Bone marrow (tissue), 2 donors: ENCODE data around the gene TRIM45.

Source experiments
- DNase-seq, 2 donors: peaks; one replicate each; lab custom pipeline; 2025; lab: John Stamatoyannopoulos, UW

TRIM45 gene

GRCh38 chr1:117098287-117098890 lies 23.2 kb downstream of the TRIM45 start:
- no peak for DNase-seq

GRCh38 chr1:117097443-117097842 lies 24.1 kb downstream of the TRIM45 start:
- no peak for DNase-seq

DNA sequence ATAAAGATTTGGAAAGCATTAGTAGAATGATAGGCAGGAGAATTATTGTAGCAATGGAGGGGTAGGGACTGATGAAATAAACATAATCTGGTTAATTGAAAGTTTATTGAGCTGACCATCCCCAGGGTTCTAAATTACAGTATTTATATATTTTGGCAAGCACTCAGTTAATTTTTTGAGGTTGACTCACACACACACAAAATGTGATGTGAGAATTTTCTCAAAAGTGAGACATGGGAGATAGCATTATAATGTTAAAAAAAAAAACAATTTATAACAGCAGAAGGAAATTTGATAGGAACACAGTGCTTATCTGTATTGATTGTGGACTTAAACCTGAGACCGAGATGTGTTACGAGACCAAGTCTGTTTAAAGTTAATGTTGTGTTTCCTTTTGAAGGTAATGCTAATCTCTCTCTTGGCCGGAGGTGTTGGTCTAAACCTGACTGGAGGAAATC lies 24.6 kb downstream of the TRIM45 start:
- DNase-seq, result no peak

DNA sequence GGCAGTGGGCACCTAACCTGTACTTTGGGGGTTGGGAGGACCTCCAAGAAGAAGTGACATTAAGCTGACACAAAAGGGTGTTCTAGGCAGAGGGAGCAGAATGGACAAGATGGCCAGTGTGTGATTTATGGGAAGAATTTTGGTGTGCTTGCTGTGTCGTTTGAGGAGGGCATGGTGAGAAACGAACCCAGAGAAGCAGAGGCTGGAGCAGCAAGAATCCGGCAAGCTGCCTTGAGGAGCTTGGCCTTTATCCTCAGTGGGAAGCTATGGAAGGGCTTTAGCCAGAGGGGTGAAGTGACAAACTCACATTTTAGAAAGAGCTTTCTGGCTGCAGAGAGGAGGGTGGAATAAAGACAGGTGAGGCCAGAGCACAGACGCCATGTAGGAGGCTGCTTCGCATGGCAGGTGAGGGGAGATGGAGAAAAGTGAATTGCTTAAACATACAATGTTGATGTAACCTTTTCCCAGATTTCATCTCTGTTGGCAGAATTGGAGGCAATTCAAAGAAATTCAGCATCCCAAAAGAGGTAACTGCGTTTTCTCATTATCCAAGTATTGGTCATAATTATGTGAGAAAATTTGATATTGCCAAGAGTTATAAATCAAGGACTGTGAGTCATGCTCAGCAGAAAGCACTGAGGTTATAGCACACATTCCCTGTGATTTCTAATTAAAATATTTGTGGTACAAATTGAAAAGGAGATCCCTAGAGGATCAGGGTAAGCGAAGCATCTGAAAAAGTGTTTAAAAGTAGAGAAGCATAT lies 26.5 kb downstream of the TRIM45 start:
- DNase-seq, result no peak

GRCh38 chr1:117093870-117094621 lies 27.5 kb downstream of the TRIM45 start:
- DNase-seq, result peak in 1 of 2 donors; percentile 29

- no peak for DNase-seq
Observed at GRCh38 chr1:117093091-117093534, 28.4 kb downstream of the TRIM45 start.

DNA sequence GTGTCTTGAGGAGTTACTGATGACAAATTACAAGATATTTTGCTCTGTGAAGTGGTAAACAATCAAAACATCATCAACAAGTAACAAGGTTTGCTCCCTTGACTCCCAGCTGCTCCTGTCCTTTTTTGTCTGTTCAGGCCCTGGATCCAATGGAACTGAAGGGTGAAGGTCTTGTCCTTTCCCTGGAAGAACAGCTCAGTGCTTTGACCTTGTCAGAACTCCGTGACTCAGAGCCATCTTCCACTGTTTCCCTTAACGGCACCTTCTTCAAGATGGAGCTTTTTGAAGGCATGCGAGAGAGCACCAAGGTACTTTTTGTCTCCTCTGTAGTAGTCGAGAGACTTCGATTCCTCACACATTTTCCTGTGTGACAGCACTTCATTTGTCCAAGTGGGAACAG lies 29.0 kb downstream of the TRIM45 start:
- DNase-seq, result no peak

DNA sequence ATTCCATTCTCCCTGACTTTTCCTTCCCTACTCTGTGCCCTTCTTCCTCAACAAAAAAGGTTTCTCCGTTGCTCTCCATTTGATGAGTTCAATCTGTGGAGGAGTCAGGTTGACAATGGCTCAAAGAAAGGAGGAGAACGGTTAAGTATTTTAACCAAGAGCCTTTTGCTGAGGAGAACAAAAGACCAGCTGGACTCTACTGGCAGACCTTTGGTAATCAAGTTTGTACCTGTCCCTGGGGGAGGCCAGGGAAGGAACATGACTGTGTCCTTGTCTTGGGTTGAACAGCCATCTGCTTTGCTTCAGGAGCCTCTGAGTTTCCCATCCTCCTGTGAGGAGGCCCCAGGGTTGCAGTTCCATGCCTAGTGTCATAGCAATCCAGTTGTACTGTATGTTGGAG lies 31.6 kb downstream of the TRIM45 start:
- DNase-seq, result no peak

DNA sequence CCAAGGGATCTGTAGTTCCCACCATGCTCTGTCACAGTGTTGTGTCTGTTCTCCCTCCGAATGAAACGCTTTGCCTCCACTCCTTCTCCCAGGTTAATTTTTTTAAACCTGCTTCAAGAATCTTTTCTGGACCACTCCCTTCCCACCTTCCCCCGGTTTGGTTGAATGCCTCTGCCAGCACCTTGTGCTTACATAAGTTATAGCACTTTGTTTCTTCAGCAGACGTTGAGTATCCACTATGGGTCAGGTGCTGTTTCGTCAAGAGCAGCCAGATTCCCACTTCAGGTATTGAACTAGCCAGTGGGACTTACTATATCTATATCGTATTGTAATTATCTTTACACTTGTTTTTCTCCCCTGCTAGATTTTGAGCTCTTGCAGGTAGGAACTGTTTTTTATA lies 33.9 kb downstream of the TRIM45 start:
- DNase-seq, result no peak

GRCh38 chr1:117084231-117084630 lies 37.3 kb downstream of the TRIM45 start:
- no peak for DNase-seq

DNA sequence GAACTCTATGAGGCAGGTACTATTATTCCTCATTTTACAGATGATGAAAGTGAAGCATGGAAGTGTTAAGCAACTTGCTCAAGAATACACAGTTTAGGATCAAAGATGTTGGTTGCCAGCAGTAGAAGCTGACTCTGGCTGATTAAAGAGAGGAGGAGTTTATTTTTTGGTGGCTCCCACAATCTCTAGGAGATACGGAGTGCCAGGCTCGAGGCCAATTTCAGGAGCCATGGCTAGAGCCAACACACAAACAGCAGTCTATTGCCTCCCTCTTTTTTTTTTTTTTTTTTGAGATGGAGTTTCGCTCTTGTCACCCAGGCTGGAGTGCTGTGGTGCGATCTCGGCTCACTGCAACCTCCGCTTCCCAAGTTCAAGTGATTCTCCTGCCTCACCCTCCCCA lies 41.8 kb downstream of the TRIM45 start:
- DNase-seq, result no peak

DNA sequence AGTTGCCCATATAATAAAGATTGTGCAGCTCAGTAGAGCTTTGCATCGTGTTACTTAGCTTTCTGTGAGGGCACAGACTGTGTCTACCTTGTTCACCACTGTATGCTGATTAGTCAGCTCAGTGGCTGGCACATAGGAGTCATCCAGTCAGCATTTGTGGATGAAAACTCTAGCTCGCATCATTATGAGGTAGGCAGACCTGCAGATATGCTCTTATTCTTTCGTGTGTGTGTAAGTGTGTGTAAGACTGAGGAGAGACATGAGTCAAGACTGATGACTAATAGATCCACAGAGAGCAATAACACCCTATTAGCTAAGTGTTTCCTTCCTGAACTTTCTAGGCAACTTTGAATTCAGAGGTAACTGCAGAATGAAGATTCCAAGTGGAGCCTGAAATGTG lies 44.3 kb downstream of the TRIM45 start:
- peak in 1 of 2 donors; percentile 17 for DNase-seq

DNA sequence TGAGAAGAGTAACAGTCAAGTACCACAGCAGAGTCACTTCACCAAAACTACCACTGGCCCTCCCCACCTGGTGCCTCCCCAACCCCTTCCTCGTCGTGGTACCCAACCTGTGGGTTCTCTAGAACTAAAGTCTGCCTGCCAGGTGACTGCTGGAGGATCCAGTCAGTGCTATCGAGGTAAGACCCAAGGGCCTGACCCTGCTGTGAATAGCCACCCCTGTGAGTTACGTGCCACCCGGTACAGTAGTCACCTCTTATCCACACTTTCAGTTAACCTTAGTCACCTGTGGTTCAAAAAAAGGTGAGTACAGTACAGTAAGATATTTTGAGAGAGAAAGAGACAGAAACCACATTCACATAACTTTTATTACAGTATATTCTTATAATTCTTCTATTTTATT lies 44.9 kb downstream of the TRIM45 start:
- DNase-seq, result no peak

GRCh38 chr1:117070124-117070523 lies 51.4 kb downstream of the TRIM45 start:
- no peak for DNase-seq

DNA sequence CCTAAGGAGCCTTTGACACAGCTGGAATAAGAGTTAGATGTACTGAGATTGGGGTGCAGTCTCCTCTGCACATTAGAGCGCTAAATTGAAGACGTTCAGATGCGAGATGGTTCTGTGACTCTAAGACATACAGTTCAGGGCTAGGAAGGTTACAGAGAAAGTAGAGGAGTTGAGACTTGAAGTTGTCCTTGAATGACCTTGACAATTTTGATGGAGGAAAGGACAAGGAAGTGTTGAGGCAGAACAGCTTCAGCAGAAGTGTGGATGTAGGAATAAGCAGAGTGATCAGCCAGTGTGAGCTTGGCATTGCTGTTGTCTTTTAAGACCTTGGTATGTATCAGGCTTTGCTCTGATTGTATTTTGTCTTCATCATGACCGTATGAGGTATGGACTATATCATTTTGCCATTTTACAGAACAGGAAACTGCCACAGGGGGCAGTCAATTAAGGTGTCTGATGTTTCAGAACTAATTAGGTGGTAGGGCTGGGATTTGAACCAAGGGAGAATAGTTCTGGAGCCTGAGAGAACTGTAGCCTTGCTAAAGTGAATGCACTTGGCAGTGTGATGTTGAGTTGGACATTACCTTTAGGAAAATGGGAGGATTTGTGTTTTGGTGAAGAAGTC lies 52.2 kb downstream of the TRIM45 start:
- no peak for DNase-seq

GRCh38 chr1:117068580-117068979 lies 53.0 kb downstream of the TRIM45 start:
- no peak for DNase-seq

GRCh38 chr1:117067533-117068370 lies 53.8 kb downstream of the TRIM45 start:
- no peak for DNase-seq

- DNase-seq, result no peak
Observed at GRCh38 chr1:117066367-117066766, 55.2 kb downstream of the TRIM45 start.

GRCh38 chr1:117061986-117062415 lies 59.5 kb downstream of the TRIM45 start:
- DNase-seq, result peak in 1 of 2 donors; percentile 12
